Gastroesophageal sphincter (tissue), 3 donors: ENCODE results near the gene DNAJC22.
"Not testable (repeated sequence)": the region's sequence is repeated elsewhere in the genome, so short reads cannot be mapped to it uniquely, and the experiment has no call there.

Source experiments
- CTCF ChIP-seq, 4 experiments: fragments of 200-600 bp in 2 of 4; fragments of 450-650 bp in 2 of 4; sonication (generic) in 1 of 4; IDR thresholded peaks; one replicate each; pipeline ENCODE4 v1.5.1; 2017 to 2019; ENCODE audit warnings: antibody characterized with exemption in 4 of 4, mild to moderate bottlenecking in 2 of 4, moderate library complexity in 2 of 4
- EP300 ChIP-seq: sonication (generic); formaldehyde crosslinking; IDR thresholded peaks from one replicate; pipeline ENCODE4 v1.6.1; 2017; ENCODE audit warnings: antibody characterized with exemption, mild to moderate bottlenecking

GRCh38 chr12:49310451-49311000 is 36.2 kb upstream of the DNAJC22 start:
- not testable (repeated sequence) for TF ChIP-seq CTCF (IDR thresholded peaks at IDR 0.05); EP300
